HepG2 (cell line): ENCODE results near the gene MTHFD2L. TPM values are rescaled to one million over a fixed set of nuclear protein-coding genes. Genes with fewer than 3 reads are reported as not detected.

Source experiments
- AKNA ChIP-seq: sonication (generic); formaldehyde crosslinking; IDR thresholded peaks from 2 replicates; pipeline ENCODE4 v1.4.0; 2020; ENCODE audit warnings: missing genetic modification reagents, borderline replicate concordance
- GTF2F1 ChIP-seq: fragments of 150-350 bp; IDR thresholded peaks from 2 replicates; pipeline ENCODE4 v1.6.1; 2014; ENCODE audit warnings: low read length
- HMGA1 ChIP-seq: sonication (generic); formaldehyde crosslinking; conservative IDR thresholded peaks from 2 replicates; pipeline ENCODE4 v1.4.0; 2020; ENCODE audit warnings: missing genetic modification reagents
- HNRNPLL ChIP-seq: fragments of 200-400 bp; formaldehyde crosslinking; IDR thresholded peaks from 2 replicates; pipeline ENCODE4 v1.6.1; 2017; ENCODE audit warnings: mild to moderate bottlenecking, low read depth, low read length; ENCODE audit not compliant: poor library complexity, severe bottlenecking
- IRX3 ChIP-seq: sonication (generic); formaldehyde crosslinking; IDR thresholded peaks from 2 replicates; pipeline ENCODE4 v1.8.1; 2023; ENCODE audit warnings: mild to moderate bottlenecking, low read depth, missing genetic modification reagents, borderline replicate concordance
- KLF11 ChIP-seq: IDR thresholded peaks from 2 replicates; pipeline ENCODE4 v1.6.1; 2016; ENCODE audit warnings: missing compliant biosample characterization
- MZF1 ChIP-seq: sonication (generic); formaldehyde crosslinking; IDR thresholded peaks from 2 replicates; pipeline ENCODE4 v1.8.1; 2023; ENCODE audit warnings: mild to moderate bottlenecking, missing genetic modification reagents, borderline replicate concordance
- NFRKB ChIP-seq: fragments of 450-650 bp; IDR thresholded peaks from 2 replicates; pipeline ENCODE4 v1.6.1; 2017
- NFYC ChIP-seq: IDR thresholded peaks from 2 replicates; pipeline ENCODE4 v1.6.1; 2016; ENCODE audit warnings: missing genetic modification reagents, missing compliant biosample characterization
- PCBP1 ChIP-seq: fragments of 200-400 bp; formaldehyde crosslinking; IDR thresholded peaks from 2 replicates; pipeline ENCODE4 v1.6.1; 2017; ENCODE audit warnings: mild to moderate bottlenecking, low read depth, low read length, borderline replicate concordance
- PRDM4 ChIP-seq: sonication (generic); formaldehyde crosslinking; IDR thresholded peaks from 2 replicates; pipeline ENCODE4 v1.9.0; 2021; ENCODE audit warnings: missing genetic modification reagents, borderline replicate concordance
- RFXAP ChIP-seq: sonication (generic); formaldehyde crosslinking; IDR thresholded peaks from 2 replicates; pipeline ENCODE4 v1.4.0; 2020; ENCODE audit warnings: missing genetic modification reagents, borderline replicate concordance
- YEATS4 ChIP-seq: sonication (generic); formaldehyde crosslinking; IDR thresholded peaks from 2 replicates; pipeline ENCODE4 v1.4.0; 2020; ENCODE audit warnings: missing genetic modification reagents, borderline replicate concordance
- ZHX1 ChIP-seq: sonication (generic); formaldehyde crosslinking; IDR thresholded peaks from 2 replicates; pipeline ENCODE4 v1.8.1; 2022; ENCODE audit warnings: low read depth, mild to moderate bottlenecking, missing genetic modification reagents
- ZMYM2 ChIP-seq: sonication (generic); formaldehyde crosslinking; IDR thresholded peaks from 2 replicates; pipeline ENCODE4 v1.8.0; 2022; ENCODE audit warnings: mild to moderate bottlenecking, missing genetic modification reagents
- ZNF577 ChIP-seq: sonication (generic); formaldehyde crosslinking; IDR thresholded peaks from 2 replicates; pipeline ENCODE4 v1.4.0; 2020; ENCODE audit warnings: mild to moderate bottlenecking, low read depth, missing genetic modification reagents, borderline replicate concordance
- ZNF747 ChIP-seq: sonication (generic); formaldehyde crosslinking; IDR thresholded peaks from 2 replicates; pipeline ENCODE4 v1.8.1; 2023; ENCODE audit warnings: missing genetic modification reagents, mild to moderate bottlenecking, borderline replicate concordance
- polyA plus RNA-seq, 8 experiments: library from polyadenylated mRNA; depleted of rRNA in 3 of 8; stranded (reverse) in 7 of 8; unstranded in 1 of 8; fragments of >200 nt; fragmentation: Illumina TruSeq in 4 of 8; extraction: Trizol in 4 of 8; gene quantifications; 2 replicates each; pipeline versions ENCODE4 v1.2.1 to v1.2.3, GENCODE V29; 2011 to 2016; ENCODE audit warnings: low read depth in 4 of 8, missing spikeins in 1 of 8, mixed read lengths in 1 of 8; ENCODE audit not compliant: insufficient read depth in 1 of 8
- total RNA-seq, 5 experiments: library from RNA; depleted of rRNA; stranded (reverse); fragments of >200 nt; fragmentation: Illumina TruSeq; extraction: Trizol; gene quantifications; 2 replicates each; pipeline ENCODE4 v1.2.3, GENCODE V29; 2016; ENCODE audit warnings: low read depth in 1 of 5

MTHFD2L gene
- total and polyA plus RNA-seq, 2 of the 13 experiments (the other 11 are each of a cell fraction or from before 2014, with no cell fraction given) = 10.5 to 14.9 TPM

- no peak for TF ChIP-seq AKNA (CRISPR knock-in tag)
- TF ChIP-seq NFRKB = no peak
- TF ChIP-seq GTF2F1 = no peak
- TF ChIP-seq NFYC (CRISPR knock-in tag) = no peak
- TF ChIP-seq HNRNPLL = peak; percentile 97
- no peak for TF ChIP-seq HMGA1 (CRISPR knock-in tag)
- TF ChIP-seq KLF11 (CRISPR knock-in tag) = 0 out of 2 replicates have a peak, but pooled peaks have one; percentile 46
- no peak for TF ChIP-seq PRDM4 (CRISPR knock-in tag)
- peak; percentile 78 for TF ChIP-seq ZHX1 (CRISPR knock-in tag)
- TF ChIP-seq ZNF747 = peak; percentile 75; the same call in 1 of the 2 replicates
- peak; percentile 83; the same call in 1 of the 2 replicates for TF ChIP-seq YEATS4 (CRISPR knock-in tag)
- 0 out of 2 replicates have a peak, but pooled peaks have one; percentile 47 for TF ChIP-seq ZMYM2 (CRISPR knock-in tag)
- no peak for TF ChIP-seq MZF1 (CRISPR knock-in tag)
- no peak; the same call in 1 of the 2 replicates for TF ChIP-seq RFXAP (CRISPR knock-in tag)
- no peak; the same call in 1 of the 2 replicates for TF ChIP-seq IRX3 (CRISPR knock-in tag)
- TF ChIP-seq ZNF577 (CRISPR knock-in tag) = no peak
- no peak for TF ChIP-seq PCBP1
These were observed at the start of gene MTHFD2L (continued) for GRCh38 chr4:74157561-74158465.
